Skeletal muscle cell (primary cell): ENCODE measurements around the gene LPAR5.

ENCODE experiments used
- DNase-seq: peaks from one replicate; pipeline ENCODE4 v3.0.0-alpha.2; 2010; ENCODE audit warnings: low read depth
- H3K4me3 ChIP-seq: 2 replicates; pipeline ENCODE4 v1.5.1; 2011; ENCODE audit warnings: low read depth, mild to moderate bottlenecking, control low read depth, low read length, moderate library complexity

Gene LPAR5

DNA sequence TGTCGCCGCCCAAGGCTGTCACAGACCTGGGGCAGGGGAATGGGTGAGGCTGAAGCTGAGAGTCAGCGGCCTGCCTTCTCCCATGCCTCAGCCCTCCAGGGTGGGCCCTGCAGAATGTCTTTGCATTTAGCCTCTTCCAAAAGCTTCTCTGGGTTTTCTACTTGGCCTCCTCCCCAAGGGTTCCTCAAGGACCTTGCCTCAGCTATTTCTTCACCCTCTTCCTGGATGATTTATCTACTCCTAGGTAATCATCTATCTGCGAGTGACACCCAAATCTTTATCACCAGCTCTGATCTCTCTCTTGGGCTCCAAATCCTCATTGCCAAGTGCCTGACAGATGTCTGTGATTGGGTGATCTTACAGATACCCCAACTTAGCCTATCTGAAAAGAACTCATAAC is 4.7 kb upstream of the LPAR5 start:
- DNase-seq = no peak
- no peak overlapping the region for H3K4me3 ChIP-seq

DNA sequence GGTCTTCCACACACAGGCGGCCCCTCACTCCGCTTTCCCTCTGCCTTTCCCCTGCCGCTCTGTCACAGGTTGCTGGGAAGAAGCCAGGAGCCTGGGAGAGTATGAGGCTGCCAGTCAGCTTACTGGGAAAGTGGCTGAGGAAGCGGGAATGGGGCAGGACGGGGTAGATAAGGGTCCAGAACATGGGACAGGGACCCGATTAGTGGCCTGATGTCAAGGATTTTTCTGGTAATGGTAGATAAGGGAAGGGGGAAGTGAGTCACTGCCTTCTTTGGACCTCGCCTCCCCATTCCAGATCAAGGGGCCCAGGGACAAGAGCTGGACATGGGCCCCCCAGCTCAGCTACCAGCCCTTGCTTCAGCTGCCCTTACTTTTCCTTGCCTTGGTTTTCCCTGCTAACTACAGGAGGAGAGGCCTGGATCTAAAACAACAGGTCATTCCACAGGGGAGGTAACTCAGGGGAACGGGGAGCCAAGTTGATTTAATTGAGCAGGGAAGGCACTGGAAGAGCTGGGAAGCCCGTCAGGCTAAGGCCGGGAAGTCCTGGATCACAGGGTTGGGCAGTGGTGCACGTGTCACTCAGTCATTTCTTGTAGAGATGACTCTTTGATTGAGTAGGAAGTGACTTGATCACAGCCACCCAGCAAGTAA is 3.5 kb upstream of the LPAR5 start:
- no peak for DNase-seq
- H3K4me3 ChIP-seq = no peak overlapping the region

DNA sequence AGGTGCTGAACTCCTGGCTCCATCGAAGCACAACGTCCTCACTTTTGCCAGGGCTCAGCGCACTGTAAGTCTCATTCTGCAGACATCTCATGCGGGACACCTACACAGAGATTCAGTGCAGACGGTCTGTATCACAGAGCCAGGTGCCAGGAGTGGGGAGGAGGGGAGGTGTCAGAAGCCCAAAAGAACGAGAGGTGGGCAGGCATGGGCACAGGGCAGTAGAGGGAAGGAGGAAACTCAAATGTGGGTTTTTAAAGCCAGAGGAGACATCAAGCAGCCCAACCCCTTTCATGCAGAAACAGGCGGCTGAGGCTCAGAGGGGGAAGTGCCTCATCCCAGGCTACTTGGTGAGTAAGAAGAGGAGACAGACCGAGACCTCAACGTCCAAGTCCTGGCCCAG is 2.5 kb upstream of the LPAR5 start:
- no peak overlapping the region for H3K4me3 ChIP-seq
- no peak for DNase-seq

DNA sequence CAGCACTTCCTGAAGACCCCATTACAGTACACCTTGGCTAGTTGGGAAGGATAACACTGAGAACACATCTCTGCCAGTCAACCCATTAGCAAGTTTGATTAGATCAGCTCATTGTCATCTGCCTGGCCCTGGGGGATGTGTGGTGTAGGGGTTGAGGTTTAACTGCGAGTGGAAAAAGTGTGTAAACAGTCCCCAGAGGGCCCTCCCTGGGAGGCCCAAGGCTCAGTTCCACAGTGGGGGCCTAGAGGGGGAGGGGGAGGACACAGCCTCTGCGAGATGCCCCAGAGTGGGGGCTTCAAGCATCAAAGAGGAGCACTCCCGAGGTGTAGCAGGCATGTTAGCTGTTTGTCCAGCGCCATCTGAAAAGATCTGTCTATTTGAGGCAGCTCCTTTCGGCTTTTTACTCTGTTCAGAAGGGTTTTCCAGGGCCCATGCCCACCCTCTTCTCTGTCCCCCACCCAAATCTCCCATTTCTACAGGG is 344 bp downstream of the LPAR5 start:
- no peak for DNase-seq
- H3K4me3 ChIP-seq = no peak overlapping the region

DNA sequence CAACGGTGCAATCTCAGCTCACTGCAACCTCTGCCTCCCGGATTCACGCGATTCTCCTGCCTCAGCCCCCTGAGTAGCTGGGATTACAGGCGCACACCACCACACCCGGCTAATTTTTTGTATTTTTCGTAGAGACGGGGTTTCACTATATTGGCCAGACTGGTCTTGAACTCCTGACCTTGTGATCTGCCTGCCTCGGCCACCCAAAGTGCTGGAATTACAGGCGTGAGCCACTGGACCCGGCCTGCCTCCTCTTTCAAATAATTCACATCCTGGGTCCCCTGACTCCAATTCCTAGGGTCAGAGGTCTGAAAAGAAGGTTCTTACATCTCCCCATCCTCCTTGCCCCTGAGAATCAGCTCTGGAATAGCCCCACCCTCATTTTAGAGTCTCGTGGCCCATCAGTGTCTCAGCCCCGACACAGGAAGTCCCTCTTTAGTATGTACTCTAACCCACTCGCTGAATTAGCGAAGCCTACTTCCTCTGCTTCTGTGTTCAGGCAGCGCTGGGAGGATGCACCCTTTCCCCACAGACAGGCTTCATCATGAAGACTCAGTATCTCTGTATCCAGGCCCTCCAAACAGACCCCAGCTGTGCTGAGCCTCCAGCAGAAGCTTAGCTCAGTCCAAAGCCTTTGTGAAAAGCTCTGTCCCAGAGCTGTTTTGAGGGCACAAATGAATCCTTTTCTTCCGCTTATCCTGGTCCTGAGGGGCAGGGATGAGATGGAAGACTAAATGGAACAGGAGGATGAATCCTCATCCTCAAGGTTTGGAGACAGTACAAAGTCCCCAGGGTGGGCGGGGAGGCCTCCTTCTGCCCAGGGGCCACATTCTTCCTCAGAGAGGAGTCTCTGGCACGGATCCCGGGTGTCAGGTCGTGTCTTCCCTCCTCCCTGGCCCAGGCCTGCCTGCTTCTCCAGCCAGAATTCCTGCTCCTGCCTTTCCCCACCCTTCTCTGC is 3.5 kb downstream of the LPAR5 start:
- no peak for DNase-seq
- no peak overlapping the region for H3K4me3 ChIP-seq

DNA sequence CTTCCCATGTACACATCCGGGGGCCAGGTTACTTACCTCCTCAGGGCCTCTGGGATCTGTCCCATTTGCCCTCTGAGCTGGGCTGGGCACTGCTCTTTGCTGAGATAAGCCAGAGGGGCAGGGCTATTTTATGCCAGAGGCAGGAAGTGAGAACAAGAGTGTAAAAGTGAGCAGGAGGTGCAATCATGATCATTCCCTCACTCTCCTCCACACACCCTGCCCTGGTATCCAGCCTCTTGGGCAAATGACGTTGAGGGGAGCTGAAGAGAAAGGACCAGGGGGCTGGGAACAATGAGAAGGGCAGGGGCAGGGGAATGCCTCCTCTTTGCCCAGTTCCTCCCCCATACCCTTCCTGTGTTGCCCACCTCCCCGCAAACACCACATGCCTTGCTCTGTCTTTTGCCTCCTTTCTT is 4.2 kb downstream of the LPAR5 start:
- no peak overlapping the region for H3K4me3 ChIP-seq
- no peak for DNase-seq

DNA sequence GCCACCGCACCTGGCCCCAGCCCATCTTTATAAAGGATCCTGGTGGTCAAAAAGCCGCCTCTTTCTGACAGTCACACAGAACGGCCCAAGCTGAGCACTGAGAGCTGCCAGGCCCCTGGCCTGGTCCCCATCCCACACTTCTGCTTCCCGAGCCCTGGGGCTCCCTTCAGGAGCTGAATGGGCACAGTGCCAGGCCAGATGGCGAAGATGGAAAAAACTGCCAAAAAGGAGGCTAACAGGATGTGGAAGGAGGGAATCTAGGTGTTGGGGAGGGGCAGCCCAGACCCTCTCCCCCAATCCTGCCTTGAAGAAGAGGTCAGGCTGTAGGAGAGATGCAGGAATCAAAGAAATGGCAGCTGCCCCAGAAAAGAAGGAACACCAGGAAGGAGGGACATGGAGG is 5.0 kb downstream of the LPAR5 start:
- no peak for DNase-seq
- no peak overlapping the region for H3K4me3 ChIP-seq

DNA sequence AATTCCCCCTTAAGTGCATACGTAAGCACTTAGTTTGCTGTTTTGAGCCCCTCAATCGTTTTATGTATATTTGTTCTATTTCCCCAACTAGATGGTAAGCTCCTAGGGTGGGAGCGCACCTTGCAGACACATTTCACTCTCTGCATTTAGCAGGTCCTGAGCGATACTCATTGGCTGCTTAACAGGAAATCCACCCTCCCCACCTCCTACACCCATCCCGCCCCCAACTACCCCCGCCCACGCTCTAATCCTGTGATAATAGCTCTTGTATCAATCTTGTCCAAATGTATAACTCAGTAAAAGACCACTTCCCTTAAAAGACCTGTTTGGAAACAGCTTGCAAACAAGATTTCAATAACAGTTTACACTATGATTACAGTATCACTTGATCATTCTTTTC is 8.1 kb downstream of the LPAR5 start:
- H3K4me3 ChIP-seq = no peak overlapping the region
- no peak for DNase-seq

DNA sequence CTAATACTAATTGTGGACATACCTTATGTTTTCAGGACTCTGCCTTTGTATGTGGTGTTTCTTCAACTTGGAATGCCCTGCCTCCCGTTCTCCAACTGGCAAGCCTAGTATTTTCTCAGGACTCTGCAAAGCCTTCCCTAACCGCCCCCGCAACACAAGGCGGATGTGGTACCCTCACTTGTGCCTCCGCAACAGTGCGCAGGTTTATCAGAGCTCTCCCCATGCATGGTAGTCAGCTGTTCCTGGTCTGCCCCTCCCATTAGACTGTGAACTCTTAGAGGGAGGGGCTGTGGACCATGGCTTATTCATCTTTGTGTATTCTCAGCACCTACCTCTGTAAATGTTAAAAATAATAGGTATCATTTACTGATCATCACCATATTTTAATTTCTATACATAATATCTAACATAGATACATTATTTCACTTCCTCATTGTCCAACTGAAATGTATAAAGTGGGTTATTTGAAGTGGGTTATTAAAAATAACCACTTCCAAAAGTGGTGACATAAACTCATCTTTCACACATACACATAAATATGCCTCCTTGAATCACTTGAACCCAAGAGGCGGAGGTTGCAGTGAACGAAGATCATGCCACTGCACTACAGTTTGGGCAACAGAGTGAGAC is 9.0 kb downstream of the LPAR5 start:
- no peak for DNase-seq
- H3K4me3 ChIP-seq = no peak overlapping the region

DNA sequence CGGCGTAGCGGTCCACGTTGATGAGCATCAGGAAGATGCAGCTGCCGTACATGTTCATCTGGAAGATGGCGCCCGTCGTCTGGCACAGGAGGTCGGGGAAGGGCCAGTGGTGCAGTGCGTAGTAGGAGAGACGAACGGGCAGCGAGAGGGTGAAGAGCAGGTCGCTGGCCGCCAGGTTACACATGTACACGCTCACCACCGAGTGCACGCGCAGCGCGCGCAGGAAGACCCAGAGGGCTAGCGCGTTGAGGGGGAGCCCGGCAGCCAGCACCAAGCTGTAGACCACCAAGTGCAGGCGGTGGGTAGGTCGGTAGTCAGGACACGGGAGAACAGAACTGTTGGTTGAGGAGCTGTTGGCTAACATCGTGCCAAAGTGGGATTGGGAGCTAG is 14.9 kb downstream of the LPAR5 start:
- no peak for DNase-seq
- no peak overlapping the region for H3K4me3 ChIP-seq

DNA sequence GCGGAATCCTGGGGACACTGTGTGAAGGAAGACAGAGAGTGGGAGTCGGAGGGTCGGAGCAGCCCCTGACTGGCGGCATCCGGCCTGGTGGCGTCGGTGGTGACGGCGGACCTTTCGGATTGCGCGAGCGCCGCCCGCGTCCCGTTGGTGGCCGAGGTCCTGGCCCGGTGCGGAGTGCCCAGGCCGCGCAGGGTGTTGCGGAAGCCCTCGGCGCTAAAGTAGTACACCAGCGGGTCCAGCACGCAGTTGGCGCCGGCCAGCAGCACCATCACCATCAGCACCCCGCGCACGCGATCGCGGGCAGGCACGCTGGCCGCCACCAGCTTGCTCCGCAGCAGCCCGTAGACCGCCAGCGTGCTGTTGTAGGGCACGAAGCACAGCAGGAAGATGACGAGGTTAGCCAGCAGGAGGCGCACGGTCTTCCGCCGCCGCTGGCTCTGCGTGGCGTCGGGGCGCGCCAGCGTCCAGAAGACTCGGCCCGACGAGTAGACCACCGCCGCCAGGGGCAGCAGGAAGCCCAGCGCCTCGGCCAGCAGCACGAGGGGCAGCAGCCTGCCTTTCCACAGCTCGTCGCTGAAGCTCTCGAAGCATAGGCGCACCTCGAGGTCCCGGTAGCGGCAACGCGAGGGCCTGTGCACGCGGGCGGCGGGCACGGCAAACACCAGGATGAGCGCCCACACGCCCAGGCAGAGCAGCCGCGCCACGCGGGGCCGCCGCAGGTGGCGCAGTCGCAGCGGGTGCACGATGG is 15.4 kb downstream of the LPAR5 start:
- DNase-seq = no peak

DNA sequence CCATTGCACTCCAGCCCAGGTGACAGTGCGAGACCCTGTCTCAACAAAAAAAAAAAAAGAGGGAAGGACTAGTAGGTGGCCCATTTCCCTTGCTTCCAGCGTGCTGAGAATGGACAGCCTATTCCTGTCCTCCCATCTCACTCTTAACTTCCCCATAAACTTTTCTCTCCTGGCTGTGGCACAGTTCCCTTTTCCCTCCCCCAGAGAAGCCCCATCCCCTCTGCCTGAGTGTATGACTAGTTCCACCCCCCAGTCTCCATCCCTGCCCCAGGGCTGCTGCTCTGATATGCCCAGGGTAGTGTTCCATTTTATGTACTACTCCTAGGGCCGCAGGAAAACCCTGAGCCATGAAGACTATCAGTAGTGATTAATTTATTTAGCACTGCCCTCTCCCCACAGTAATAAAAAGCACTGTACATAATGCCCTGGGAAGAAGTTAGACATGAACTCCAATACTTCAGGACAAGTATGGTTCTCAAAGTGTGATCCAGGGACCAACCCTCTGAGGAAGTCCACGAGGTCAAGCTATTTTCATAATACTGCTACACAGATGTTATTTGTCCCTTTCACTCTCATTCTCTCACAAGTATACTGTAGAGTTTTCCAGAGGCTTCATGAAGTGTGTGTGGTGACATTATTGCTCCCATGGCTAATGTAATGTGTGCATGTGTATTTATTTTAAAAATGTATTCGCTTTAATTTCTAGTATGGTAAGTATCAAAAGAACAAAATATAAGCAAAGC is 17.1 kb downstream of the LPAR5 start:
- DNase-seq = no peak
- no peak overlapping the region for H3K4me3 ChIP-seq

More for the DNA sequence above, 15.4 kb downstream of the LPAR5 start:
- H3K4me3 ChIP-seq = peak overlapping the region; percentile 13

DNA sequence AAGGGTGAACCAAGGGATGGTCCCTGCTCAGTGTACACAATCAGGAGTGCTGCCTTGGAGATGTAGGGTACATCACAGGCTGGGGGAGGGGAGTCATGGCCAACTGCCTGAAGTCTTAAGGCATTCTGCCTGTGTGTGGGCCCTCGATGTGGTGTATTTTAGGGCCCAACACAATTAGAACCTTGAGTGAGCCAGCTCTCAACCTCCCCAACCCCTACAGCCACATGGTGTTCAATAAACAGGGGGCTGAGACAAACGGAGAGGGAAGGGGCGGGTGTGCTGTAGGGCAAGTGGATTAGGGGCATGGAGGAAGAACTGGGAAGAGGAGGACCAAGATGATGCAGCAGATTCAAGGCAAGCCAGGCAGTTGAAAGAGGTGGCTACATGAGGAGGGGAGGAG is 20.0 kb downstream of the LPAR5 start:
- no peak for DNase-seq
- H3K4me3 ChIP-seq = no peak overlapping the region

DNA sequence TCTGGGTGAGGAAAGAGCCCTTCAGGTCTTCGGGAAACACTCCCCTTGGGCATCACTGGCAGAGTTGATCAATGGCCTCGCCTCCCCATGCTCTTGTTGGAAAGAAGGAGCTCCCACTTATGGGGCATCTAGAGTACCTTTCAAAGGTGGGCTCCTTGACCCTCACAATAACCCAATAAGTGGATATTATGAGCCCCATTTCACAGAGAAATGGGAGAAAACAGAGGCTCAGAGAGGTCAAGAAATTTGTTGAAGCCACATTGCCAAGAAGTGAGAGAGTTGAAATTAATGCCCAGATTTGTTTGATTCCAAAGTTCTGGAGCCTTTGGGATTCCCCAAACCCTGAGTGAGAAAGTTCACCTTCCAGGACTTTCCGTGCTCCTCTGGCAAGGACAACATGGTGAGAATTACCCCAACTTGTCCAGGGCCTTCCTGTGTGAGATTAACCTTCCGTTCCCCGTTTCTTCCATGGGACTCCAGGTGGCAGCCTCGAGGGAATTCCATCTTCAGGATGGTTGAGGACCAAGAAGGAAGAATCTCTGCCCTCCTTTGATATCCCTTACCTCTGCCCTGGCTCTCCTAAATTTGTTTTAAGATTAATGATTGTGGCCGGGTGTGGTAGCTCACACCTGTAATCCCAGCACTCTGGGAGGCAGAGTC is 21.1 kb downstream of the LPAR5 start:
- no peak overlapping the region for H3K4me3 ChIP-seq
- no peak for DNase-seq

DNA sequence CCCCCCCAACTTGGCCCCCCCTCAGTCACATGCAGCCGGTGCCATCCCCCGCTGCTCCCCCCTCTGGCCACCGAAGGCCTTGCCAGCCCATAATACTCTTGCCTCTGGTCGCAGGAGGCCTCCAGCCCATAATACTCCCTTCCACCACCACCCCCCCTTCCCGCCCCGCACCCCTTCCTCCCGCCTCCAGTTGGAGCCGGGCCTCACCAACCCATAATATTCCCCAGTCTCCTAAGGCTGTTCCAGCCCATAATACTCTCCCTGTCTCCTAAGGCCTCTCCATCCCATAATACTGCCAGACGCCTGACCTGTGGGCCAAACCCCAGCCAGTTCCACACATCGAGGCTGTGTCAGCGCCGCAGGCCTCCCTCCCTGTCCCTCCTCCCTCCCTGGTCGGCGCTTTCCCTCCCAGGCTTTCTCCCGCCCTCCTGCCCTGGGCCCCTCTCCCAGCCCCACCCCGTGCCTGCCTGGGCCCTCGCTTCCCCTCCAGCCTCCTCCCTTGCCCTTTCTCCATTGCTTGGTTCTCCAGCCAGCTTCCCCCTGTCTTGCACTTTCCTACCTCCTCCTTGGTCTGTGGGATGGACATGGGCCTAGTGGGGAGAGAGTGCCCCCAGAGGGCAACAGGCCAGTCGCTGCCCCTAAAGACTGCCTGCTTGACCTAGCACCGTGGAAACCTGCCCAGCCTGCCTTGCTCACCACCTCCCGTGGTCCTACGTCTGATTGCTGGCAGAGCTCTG is 21.8 kb downstream of the LPAR5 start:
- no peak overlapping the region for H3K4me3 ChIP-seq
- DNase-seq = peak; percentile 96

DNA sequence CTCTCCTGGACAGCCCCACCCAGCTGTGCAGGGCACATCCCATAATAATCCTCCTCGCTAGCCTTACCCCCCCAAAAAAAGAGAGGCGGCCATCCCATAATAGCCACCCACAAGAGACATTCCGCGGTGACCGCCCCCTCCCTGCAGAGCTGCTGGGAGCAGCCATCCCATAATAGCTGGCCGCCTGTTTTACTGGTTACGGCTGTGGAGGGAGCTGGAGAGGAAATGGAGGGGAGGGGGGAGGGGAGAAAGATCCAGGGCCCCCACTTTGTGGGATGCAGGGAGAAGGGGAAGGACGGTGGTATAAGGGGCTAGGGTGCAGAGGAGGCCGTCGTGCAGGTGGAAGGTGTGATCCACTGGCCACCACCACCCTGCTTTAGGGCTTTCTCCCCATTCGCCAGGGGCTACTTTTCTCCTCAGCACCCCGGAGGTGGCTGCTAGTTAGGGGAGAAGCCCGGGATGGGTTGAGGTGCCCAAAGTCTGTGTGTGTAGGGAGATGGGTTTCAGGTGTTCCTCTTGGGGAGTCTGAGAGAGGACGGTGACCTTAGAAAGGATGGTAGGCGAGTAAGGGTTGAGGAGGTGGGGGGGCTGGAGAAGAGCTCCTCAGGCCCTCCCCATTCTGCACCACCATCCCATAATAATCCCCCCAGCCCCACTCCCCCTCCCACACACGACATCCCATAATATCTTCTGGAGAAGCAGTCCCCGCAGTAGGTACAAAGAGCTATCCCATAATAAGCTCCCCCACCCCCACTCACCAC is 22.6 kb downstream of the LPAR5 start:
- no peak for DNase-seq
- H3K4me3 ChIP-seq = peak overlapping the region; percentile 19

DNA sequence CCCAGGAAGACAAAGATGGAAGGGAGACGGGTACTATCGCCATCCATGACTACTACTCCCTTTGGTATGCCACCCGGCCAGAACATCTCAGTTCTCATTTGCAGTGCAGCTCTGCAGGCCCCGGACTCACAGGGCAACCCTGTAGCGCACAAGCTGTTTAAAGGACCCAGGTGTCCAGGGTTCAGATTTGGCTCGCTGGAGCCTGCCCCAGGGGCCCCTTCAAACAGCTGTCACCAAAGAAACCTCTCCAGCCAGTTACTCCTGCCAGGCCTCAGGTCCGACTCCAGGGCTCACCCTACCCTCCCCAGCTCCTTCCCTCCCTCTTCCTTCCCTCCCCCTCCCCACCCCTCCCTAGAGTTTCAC is 23.1 kb downstream of the LPAR5 start:
- no peak for DNase-seq
- H3K4me3 ChIP-seq = no peak overlapping the region
